NCI-H446 treated with DMSO at 0.1 percent for 48 hours (cell line): ENCODE data around the gene EXOC3L2.

Experiments used
- DNase-seq: peaks from one replicate; lab custom pipeline; 2025; lab: John Stamatoyannopoulos, UW

EXOC3L2 gene

GRCh38 chr19:45179892-45180370 is 65.3 kb downstream of the EXOC3L2 start:
- DNase-seq, result no peak

- DNase-seq, result no peak
Measured at GRCh38 chr19:45179072-45179891, 65.9 kb downstream of the EXOC3L2 start.

- peak; percentile 100 for DNase-seq
Measured at GRCh38 chr19:45178262-45179071, 66.7 kb downstream of the EXOC3L2 start, which contains the start of gene BLOC1S3. Gene BLOC1S3 (plus strand): TSS chr19:45178784. CDS start chr19:45179297, 513 bp downstream.

- no peak for DNase-seq
Measured at GRCh38 chr19:45177817-45178261, 67.4 kb downstream of the EXOC3L2 start, which contains the start of gene TRAPPC6A. Gene TRAPPC6A (minus strand): TSS chr19:45178237. CDS start chr19:45178218, 19 bp downstream.

- DNase-seq, result no peak
Measured at GRCh38 chr19:45175515-45176345, 69.5 kb downstream of the EXOC3L2 start.

GRCh38 chr19:45173816-45174215 is 71.4 kb downstream of the EXOC3L2 start:
- DNase-seq, result no peak

GRCh38 chr19:45172611-45173208 is 72.5 kb downstream of the EXOC3L2 start:
- DNase-seq, result no peak

GRCh38 chr19:45172173-45172572 is 73.0 kb downstream of the EXOC3L2 start:
- no peak for DNase-seq

- DNase-seq, result no peak
Measured at GRCh38 chr19:45171211-45171623, 74.0 kb downstream of the EXOC3L2 start.

- no peak for DNase-seq
Measured at GRCh38 chr19:45170146-45171106, 74.8 kb downstream of the EXOC3L2 start.

GRCh38 chr19:45169602-45170001 is 75.6 kb downstream of the EXOC3L2 start:
- no peak for DNase-seq

- no peak for DNase-seq
Measured at GRCh38 chr19:45168767-45169351, 76.3 kb downstream of the EXOC3L2 start.

GRCh38 chr19:45166723-45167252 is 78.4 kb downstream of the EXOC3L2 start:
- DNase-seq, result no peak

- DNase-seq, result no peak
Measured at GRCh38 chr19:45164577-45165335, 80.5 kb downstream of the EXOC3L2 start.

GRCh38 chr19:45163751-45164460 is 81.3 kb downstream of the EXOC3L2 start:
- no peak for DNase-seq

GRCh38 chr19:45163156-45163555 is 82.1 kb downstream of the EXOC3L2 start:
- DNase-seq, result no peak

- peak; percentile 88 for DNase-seq
Measured at GRCh38 chr19:45162608-45163143, 82.5 kb downstream of the EXOC3L2 start.
